Measurements from ENCODE around the gene GSTP1. TPM values are rescaled to one million over a fixed set of nuclear protein-coding genes. Genes with fewer than 3 reads are reported as not detected.

GSTP1 gene
- total and polyA plus RNA-seq, 12 donors, result 267 to 1,325 (median 455) TPM

- H3K4me1 ChIP-seq (replicated peaks in 1 of 2), result peaks cover 0 to 14% of the 10 kb centered on the region in 2 donors
- H3K27ac ChIP-seq, result no peak overlapping the region
- TF ChIP-seq POLR2A (IDR thresholded peaks at IDR 0.05), result no peak
- no peak for TF ChIP-seq CTCF (IDR thresholded peaks at IDR 0.05)
- intact Hi-C loops (cut with DNase I), result loop anchor here in 1 of 2 donors (10.0 kb wide), 1 partner anchor 172 kb away; no protein-coding TSS in a partner anchor
- H3K36me3 ChIP-seq (replicated peaks in 1 of 2), result no peaks in the 10 kb centered on the region
- no peaks in the 10 kb centered on the region for H3K9me3 ChIP-seq (replicated peaks in 1 of 3)
- H3K27me3 ChIP-seq, result no peaks in the 10 kb centered on the region
- DNase-seq, result peak in 1 of 7 donors; percentile 43
- 69 to 75% (median 72%) methylated on average over 10 to 12 of the region's 12 CpGs for WGBS, 4 donors
- no peak overlapping the region for H3K4me3 ChIP-seq
Observed at GRCh38 chr11:67632175-67632981, 48.8 kb downstream of the GSTP1 start.

GRCh38 chr11:67632982-67633755 lies 49.6 kb downstream of the GSTP1 start:
- DNase-seq, result no peak
- Histone ChIP-seq H3K4me3 (no peak overlapping the region), H3K9me3 (replicated peaks in 1 of 3) (no peaks in the 10 kb centered on the region), H3K27ac (no peak overlapping the region), H3K36me3 (replicated peaks in 1 of 2) (no peaks in the 10 kb centered on the region), H3K27me3 (no peaks in the 10 kb centered on the region), H3K4me1 (replicated peaks in 1 of 2) (peaks cover 0 to 14% of the 10 kb centered on the region in 2 donors)
- 90 to 93% (median 91%) methylated on average over 28 to 30 of the region's 30 CpGs for WGBS, 4 donors
- intact Hi-C loops (cut with DNase I), result loop anchor here in 1 of 2 donors (10.0 kb wide), 1 partner anchor 172 kb away; no protein-coding TSS in a partner anchor
- TF ChIP-seq POLR2A (IDR thresholded peaks at IDR 0.05), result no peak
- TF ChIP-seq CTCF (IDR thresholded peaks at IDR 0.05), result no peak

DNA sequence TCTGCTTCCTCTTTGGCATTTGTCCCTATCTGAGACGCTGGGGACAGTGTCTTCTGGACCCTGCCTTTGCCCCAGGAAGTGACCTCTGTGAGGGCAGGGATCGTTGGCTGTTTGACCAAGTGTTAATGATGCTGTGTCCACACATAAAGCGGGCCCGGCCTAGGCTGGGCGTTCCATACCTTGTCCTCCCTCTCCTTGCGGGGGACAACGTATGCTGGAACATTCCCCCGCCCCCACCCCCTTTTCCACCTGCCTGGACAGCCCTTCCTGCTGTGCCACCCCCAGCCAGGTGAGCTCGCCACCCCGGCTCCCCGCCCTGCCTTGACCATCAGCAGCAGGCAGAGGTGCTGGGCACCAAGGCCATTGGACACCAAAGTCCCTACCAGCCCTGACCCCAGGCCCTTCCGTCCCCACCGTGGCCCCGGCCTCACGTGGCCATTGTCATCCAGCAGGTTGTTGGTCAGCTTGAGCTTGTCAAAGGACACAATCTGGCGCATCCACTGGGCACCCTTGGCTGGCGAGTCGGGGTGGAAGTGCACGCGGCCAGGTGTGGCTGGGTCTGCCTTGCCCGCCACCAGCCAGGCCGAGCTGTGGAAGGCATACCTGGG lies 50.2 kb downstream of the GSTP1 start:
- no peaks in the 10 kb centered on the region for H3K36me3 ChIP-seq (replicated peaks in 1 of 2)
- TF ChIP-seq POLR2A (IDR thresholded peaks at IDR 0.05), result no peak
- 83 to 88% (median 85%) methylated on average over 15 to 22 of the region's 22 CpGs for WGBS, 4 donors
- intact Hi-C loops (cut with DNase I), result loop anchor here in 1 of 2 donors (10.0 kb wide), 1 partner anchor 171 kb away; no protein-coding TSS in a partner anchor
- no peaks in the 10 kb centered on the region for H3K9me3 ChIP-seq (replicated peaks in 1 of 3)
- H3K4me3 ChIP-seq, result no peak overlapping the region
- H3K27me3 ChIP-seq, result no peaks in the 10 kb centered on the region
- peak in 1 of 7 donors; percentile 22 for DNase-seq
- peaks cover 0 to 14% of the 10 kb centered on the region in 2 donors for H3K4me1 ChIP-seq (replicated peaks in 1 of 2)
- no peak overlapping the region for H3K27ac ChIP-seq

- Histone ChIP-seq H3K27ac (no peak overlapping the region), H3K4me3 (no peak overlapping the region), H3K9me3 (replicated peaks in 1 of 3) (no peaks in the 10 kb centered on the region), H3K27me3 (peaks cover 4% of the 10 kb centered on the region), H3K4me1 (replicated peaks in 1 of 2) (peaks cover 0 to 7% of the 10 kb centered on the region in 2 donors), H3K36me3 (replicated peaks in 1 of 2) (no peaks in the 10 kb centered on the region)
- WGBS, 4 donors, result 62 to 87% (median 77%) methylated on average over 3 to 20 of the region's 20 CpGs
- intact Hi-C loops (cut with DNase I), result loop anchor here in 1 of 2 donors (10.0 kb wide), 1 partner anchor 170 kb away; no protein-coding TSS in a partner anchor
- TF ChIP-seq POLR2A (IDR thresholded peaks at IDR 0.05) (no peak), CTCF (IDR thresholded peaks at IDR 0.05) (no peak)
- no peak for DNase-seq
Observed at GRCh38 chr11:67634366-67635230, 51.0 kb downstream of the GSTP1 start.
